UCSD-AML1 (cell line): ENCODE data around the gene TNFRSF4.
A peak's percentile ranks its signal among the peaks of the same experiment; 100 is the strongest.

Experiments used
- DNase-seq: peaks from one replicate; lab custom pipeline; 2025; ENCODE audit not compliant: unreplicated experiment; lab: John Stamatoyannopoulos, UW

TNFRSF4 gene

GRCh38 chr1:1219341-1219740 lies 5.4 kb upstream of the TNFRSF4 start:
- no peak for DNase-seq

- no peak for DNase-seq
Measured at GRCh38 chr1:1218524-1219200, 4.7 kb upstream of the TNFRSF4 start.

DNA sequence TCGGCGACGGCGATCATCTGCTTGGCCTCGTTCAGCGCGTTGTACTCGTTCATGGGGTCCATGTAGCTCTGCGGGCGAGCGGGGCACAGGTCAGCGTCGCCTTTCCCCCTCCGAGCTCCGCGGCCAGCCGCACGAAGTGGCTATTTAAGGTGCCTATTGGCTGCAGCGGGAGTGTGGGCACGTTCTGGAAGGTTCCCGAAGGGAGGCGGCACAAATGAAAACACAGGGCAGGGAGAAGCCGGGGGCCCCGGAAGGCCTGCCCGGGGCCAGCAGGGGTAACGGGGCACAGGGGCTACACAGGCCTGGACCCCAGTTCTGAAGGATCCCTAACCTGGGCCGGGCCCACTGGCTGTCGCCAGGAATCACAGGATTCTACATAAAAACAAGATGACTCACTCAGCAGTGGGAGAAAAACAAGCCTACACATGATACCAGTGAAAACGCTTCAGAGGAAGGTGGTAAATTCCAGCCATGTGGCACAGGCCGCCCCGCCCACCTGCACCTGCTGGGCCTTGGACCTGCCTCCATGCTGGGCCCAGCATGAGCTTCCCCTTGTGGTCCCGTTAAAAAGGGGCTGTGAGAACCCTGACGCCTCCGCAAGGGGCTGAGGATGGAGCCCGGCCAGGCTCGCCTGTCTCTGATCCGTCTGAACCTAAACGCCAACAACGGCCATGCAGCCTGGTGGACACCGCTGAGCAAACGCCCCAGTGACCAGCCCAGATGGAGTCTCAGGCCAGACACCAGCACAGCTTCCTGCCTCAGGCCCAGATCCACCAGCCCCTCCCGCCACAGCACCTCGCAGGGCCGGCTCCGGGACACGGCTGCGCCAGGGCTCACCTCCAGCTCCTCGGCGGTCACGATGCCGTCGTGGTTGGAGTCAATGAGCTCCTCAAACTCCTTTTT lies 3.9 kb upstream of the TNFRSF4 start:
- DNase-seq: no peak

GRCh38 chr1:1216770-1217620 lies 3.0 kb upstream of the TNFRSF4 start:
- no peak for DNase-seq

- no peak for DNase-seq
Measured at GRCh38 chr1:1215881-1216605, 2.1 kb upstream of the TNFRSF4 start.

GRCh38 chr1:1215080-1215676 lies 1.2 kb upstream of the TNFRSF4 start:
- no peak for DNase-seq

DNA sequence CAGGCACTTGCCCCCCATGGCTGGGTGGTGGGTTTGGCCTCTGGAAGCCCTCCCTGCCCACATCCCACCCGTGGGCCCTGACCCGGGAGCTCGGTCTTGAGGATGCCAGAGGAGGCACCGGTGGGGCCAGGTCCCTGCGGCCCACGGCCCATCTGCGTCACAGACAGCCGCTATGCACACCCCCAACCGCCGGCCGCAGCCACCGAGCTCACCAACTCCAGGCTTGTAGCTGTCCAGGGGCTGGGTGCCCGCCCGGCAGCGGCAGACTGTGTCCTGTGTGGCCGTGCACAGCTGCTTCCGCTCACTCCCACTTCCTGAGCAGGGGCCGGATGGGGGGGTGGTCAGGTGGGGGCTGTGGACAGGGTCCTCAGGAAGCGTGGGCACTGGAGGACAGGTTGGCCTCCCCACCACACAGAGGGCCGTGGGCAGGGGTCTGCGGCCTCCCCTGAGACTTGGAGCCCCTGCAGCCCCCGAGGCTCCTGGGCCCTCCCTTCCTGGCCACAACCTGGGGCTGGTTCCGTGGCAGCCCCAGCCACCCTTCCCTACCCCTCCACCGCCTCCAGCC lies 1.1 kb downstream of the TNFRSF4 start:
- peak; percentile 90 for DNase-seq

GRCh38 chr1:1211541-1212441 lies 2.2 kb downstream of the TNFRSF4 start:
- no peak for DNase-seq

GRCh38 chr1:1210726-1211540 lies 3.0 kb downstream of the TNFRSF4 start:
- no peak for DNase-seq

GRCh38 chr1:1208713-1209433 lies 5.1 kb downstream of the TNFRSF4 start:
- DNase-seq: peak; percentile 65

GRCh38 chr1:1207571-1207892 lies 6.4 kb downstream of the TNFRSF4 start:
- DNase-seq: no peak

GRCh38 chr1:1206966-1207531 lies 6.9 kb downstream of the TNFRSF4 start:
- no peak for DNase-seq

GRCh38 chr1:1206376-1206965 lies 7.5 kb downstream of the TNFRSF4 start, which contains the start of gene TNFRSF18:
TSS of gene TNFRSF18 (minus strand) at chr1:1206592. CDS start at chr1:1206571, 21 bp downstream.
- DNase-seq: no peak

GRCh38 chr1:1205769-1206375 lies 8.1 kb downstream of the TNFRSF4 start:
- DNase-seq: peak; percentile 46

DNA sequence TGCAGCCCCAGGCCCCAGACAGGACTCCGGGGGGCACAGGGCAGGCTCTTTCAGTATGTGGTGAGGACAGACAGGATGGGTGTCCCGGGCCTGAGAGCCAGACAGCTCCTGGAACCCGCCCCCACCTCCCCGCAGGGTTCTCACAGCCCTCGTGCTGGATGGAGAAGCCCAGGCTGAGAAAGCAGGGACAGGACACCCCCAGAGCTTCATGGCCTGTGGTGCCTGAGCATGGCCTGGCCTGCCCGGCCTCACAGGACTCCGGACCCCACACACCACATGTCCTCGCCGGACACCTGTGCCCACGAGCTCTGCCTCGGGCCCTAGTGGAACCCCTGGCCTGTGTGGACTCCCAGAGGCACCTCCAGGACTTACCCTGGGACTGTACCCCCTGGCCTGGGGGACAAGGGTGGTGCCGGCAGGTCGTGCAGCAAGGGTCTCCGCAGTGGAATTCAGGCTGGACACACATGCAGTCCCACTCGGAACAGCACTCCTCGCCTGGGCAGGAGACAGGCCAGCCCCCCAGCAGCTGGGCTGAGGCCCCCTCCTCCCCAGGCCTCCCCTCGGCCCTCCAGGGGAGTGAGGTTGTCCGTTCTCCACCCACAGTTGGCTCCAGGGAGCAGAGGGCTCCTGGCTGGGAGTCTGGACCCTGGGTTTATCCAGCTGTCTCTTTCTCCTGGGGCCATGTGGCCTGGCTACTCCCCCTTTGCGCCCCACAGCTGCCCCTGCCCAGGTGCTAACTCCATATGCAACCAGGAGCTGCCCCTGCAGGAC lies 8.8 kb downstream of the TNFRSF4 start:
- no peak for DNase-seq
